GM19395 (cell line): Measurements from ENCODE around the gene FRZB.
"Not testable (repeated sequence)": the region's sequence is repeated elsewhere in the genome, so short reads cannot be mapped to it uniquely, and the experiment has no call there.

Experiments
- ATAC-seq: cut with Tn5 transposase; IDR thresholded peaks from one replicate; pipeline ENCODE4 v1.9.1; 2021; ENCODE audit warnings: mild to moderate bottlenecking, moderate library complexity; ENCODE audit not compliant: unreplicated experiment

The FRZB gene

GRCh38 chr2:182890773-182891378 lies 24.4 kb upstream of the FRZB start:
- ATAC-seq = no peak

DNA sequence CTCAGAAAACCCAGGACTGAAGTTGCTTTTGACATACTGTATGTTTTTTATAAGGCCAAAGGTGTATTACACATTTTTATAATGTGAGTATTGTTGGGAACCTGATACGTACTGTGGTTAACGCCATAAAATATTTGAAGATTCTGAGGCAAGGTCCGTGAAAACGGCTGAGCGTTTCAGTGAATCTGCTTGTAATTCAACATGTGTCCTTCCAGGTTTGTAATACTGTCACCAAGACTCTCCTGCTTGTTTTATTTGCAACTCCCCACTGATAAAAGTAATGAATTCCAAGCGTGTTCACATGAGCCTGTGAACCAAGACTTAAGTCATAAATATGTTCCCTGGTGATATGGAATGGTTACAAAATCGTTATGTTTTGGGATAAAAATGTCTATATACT lies 23.9 kb upstream of the FRZB start:
- no peak for ATAC-seq

DNA sequence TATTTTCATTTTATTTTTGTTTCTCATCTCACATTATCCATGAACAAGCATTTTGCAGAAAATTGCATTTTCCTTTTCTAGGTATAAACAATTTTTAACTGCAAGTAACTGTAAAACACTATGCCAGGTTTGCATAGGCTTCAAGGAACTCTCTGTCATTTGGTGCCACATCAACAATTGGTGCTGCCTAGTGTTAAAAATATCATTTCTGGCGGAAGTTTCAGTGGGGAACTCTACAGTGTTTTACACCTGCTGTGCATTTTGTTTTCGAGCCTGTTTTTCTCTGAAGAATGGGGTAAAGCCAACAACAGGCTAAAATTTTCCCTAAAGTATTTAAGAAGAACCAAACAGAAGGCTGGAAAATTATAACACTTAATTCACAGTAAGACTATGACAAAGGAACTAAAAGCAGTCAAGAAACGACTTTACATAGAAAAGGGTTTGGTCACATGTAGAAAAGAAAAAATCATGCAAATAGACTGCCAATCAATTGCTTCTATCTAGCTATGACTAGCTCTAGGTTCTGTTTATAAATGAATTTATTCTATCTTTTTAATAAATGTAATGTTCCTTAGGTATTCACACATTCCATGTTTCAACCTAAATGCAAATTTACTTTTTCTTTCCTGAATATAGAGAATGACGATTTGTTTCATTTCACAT lies 21.4 kb upstream of the FRZB start:
- no peak for ATAC-seq

GRCh38 chr2:182887093-182887492 lies 20.7 kb upstream of the FRZB start:
- ATAC-seq = no peak

GRCh38 chr2:182885771-182886170 lies 19.3 kb upstream of the FRZB start:
- no peak for ATAC-seq

GRCh38 chr2:182883451-182883850 lies 17.0 kb upstream of the FRZB start:
- ATAC-seq = no peak

DNA sequence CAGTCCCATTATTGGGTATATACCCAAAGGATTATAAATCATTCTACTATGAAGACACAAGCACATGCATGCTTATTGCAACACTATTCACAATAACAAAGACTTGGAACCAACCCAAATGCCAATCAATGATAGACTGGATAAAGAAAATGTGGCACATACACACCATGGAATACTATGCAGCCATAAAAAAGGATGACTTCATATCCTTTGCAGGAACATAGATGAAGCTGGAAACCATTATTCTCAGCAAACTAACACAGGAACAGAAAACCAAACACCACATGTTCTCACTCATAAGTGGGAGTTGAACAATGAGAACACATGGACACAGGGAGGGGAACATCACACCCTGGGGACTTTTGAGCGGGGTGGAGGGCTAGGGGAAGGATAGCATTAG lies 13.7 kb upstream of the FRZB start:
- not testable (repeated sequence) for ATAC-seq

DNA sequence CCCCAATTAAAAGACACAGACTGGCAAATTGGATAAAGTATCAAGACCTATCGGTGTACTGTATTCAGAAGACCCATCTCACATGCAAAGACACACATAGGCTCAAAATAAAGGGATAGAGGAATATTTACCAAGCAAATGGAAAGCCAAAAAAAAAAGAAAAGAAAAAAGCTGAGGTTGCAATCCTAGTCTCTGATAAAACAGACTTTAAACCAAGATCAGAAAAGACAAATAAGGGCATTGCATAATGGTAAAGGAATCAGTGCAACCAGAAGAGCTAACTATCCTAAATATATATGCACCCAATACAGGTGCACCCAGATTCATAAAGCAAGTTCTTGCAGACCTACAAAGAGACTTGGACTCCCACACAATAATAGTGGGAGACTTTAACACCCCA lies 10.2 kb upstream of the FRZB start:
- ATAC-seq = not testable (repeated sequence)

GRCh38 chr2:182870227-182870626 lies 3.8 kb upstream of the FRZB start:
- ATAC-seq = no peak

GRCh38 chr2:182868054-182868796 lies 1.8 kb upstream of the FRZB start:
- ATAC-seq = no peak

DNA sequence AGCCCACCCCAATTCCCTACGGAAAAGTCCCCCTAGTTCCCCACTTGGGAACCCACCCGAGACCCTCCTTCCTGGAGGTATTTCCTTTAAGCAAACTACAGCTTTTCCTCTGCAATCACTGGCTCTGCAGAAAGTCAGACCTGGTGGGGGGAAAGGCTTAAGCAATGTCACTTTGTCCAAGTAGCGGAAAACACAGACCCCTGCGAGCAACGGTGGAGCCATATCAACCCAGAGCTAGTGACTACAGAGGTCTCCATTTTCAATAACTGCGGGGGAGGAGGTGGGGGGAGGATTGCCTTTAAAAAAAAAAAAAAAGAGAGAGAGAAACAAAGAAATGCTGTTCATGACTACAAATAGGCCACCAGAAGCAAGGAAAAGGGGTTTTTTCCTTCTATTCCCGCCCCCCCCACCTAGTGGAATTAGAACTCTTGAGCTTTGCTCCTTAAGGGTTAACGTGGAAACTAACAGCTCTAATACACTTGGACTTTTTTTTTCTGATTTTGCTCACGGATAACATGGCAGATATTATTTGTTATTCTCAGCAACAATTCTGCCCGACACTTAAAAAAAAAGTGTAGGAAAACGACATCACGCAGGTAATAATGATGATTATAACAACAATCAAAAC lies 1.1 kb upstream of the FRZB start:
- ATAC-seq = no peak

- ATAC-seq = no peak
Measured at GRCh38 chr2:182866095-182866460, 359 bp downstream of the FRZB start.

GRCh38 chr2:182864949-182865570 lies 1.4 kb downstream of the FRZB start:
- no peak for ATAC-seq

GRCh38 chr2:182863642-182864041 lies 2.8 kb downstream of the FRZB start:
- ATAC-seq = no peak

- ATAC-seq = no peak
Measured at GRCh38 chr2:182862091-182862490, 4.3 kb downstream of the FRZB start.

GRCh38 chr2:182860858-182861257 lies 5.6 kb downstream of the FRZB start:
- no peak for ATAC-seq

DNA sequence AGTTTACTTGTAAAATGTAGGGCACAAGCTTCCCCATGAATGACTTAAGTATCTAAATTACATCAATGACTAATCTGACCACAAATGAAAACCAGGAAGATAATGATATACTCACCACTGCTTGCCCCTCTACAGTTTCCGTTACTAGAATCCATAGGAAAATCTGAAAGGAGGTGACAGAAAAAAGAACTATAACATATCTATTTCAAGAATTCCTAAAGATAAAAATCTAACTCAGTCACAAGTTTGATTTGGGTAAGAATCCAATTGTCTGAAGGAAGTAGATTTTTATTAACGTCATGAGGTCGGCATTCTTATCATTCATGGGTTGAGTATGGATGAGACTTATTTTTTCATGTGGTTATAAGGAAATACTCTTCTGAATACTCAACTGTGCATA lies 7.8 kb downstream of the FRZB start:
- ATAC-seq = no peak

DNA sequence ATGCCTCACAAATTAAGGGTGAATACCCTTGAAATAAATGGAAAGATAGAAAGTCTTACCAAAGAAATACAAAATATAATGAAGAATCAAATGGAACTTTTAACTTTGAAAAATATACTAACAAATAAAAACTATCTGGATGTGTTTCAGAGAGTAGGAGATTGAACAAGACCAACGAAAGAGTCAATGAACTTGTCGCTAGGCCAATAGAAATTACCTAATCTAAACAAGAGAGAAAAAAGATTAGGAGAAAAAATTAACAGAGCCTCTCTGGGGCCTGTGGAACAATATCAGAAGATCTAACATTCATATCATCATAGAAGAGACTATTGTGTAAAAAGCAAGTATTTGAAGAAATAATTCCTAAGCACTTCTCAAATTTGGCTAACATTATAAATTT lies 11.1 kb downstream of the FRZB start:
- ATAC-seq = no peak

- ATAC-seq = no peak
Measured at GRCh38 chr2:182854375-182855105, 11.9 kb downstream of the FRZB start.

DNA sequence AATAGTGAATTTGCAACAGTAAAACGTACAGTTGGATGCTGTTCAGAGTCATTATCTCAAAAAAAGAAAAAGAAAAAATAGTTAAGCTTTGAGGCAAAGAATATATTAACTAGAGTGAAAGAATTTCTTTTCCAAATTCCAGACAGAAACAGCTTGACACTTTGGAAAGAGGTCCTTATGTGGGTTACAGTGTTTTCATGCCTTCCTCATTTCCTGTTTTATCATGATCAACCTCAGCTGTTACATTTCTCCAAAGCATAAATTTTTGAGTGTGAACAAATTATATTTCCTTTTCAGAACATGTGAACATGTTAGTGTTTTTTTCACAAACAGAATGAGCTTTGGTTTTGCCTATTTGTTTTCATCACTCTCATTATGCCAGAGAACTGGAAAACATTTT lies 13.6 kb downstream of the FRZB start:
- ATAC-seq = no peak

GRCh38 chr2:182852090-182852489 lies 14.3 kb downstream of the FRZB start:
- no peak for ATAC-seq
